NK-92 (cell line): Measurements from ENCODE around the gene SPTBN5.
"Not testable (repeated sequence)": the region's sequence is repeated elsewhere in the genome, so short reads cannot be mapped to it uniquely, and the experiment has no call there.

ENCODE experiments used
- DNase-seq: peaks from one replicate; lab custom pipeline; 2025; ENCODE audit not compliant: unreplicated experiment; lab: John Stamatoyannopoulos, UW

SPTBN5 gene

DNA sequence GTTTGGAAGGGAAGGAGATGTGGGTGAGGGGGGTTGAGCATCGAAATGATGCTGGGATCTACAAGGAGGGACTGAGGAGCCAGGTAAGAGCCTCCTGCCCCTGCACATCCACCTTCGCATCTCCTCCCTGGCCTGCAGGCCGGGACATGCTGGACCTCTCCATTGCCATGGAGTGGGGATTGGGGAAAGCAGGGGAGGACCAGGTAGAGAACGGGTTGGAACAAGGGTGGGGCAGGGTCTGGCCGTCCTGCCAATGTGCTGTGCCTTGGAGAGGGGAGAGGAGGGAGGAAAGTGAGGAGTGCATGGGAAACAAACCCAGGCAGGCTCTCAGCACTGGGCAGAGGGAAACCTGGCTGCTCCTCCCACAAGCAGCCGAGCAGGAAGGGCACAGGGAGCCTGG is 44.6 kb downstream of the SPTBN5 start:
- DNase-seq, result no peak

DNA sequence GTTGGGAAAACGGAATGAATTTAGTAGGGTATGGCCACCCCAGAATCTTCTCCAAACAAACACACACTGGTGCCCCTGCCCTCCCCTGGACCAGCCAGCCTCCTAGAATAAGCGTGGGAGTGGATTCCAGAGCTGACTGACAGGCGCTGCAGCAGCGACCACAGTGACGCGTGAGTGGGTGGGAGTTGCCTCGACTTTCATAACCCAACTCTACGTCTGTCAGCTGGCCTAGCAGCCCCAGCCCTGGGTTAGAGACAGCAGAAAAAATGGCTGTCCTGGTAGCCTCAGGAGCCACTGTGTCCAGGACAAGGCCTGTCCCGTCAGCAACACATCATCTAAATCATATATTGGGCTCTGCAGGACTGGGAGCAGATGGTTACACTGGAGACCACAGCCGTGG is 45.2 kb downstream of the SPTBN5 start:
- no peak for DNase-seq

DNA sequence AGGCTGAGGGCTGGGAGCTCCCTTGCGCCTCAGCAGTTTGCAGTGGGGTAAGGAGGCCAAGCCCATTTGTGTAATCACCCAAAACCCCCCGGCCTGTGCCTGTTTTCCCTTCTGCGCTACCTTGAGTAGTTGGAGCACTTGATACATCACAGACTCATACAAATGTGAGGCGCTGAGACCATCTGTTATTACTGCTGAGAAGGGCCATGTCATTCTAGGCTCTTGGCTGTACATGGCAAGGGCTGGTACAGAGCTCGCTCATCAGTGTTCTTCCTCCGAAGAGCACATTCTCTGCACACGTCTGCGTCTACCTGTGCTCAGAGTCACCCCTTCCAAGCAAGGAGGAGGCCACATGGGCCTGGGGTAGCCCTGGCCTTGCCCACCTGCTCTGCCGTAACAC is 45.9 kb downstream of the SPTBN5 start:
- DNase-seq, result no peak

DNA sequence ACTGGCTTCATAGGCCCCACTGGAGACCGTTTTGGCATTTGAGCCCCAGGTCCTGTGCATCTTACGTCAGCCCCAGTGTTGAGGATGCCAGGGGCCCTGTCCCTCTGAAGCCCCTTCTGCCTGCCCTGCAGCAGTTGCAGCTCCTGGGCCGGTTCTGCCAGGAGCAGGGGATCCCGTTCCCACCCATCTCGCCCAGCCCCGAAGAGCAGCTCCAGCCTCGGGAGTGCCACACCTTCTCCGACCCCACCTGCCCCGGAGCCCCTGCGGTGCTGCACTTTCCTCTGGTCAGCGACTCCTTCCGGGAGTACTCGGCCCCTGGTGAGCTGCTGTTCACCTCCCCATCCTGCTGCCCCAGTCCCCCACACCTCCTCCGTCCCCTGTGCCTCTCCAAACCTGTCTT is 46.6 kb downstream of the SPTBN5 start:
- no peak for DNase-seq

DNA sequence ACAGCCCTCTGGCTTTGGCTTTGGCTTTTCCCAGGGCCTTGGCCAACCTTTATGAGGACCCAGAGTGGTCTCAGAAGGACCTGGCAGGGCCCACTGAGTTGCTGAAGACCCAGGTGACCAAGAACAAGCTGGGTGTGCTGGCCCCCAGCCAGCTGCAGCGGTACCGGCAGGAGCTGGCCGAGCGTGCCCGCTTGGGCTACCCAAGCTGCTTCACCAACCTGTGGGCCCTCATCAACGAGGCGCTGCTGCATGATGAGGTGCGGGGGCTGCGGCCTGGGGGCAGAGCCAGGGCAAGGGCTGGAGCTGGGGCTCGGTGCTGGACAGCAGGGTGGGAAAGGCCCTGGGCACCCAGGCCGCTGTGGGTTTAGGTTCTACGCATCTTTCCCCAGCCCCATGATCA is 49.0 kb downstream of the SPTBN5 start:
- no peak for DNase-seq

DNA sequence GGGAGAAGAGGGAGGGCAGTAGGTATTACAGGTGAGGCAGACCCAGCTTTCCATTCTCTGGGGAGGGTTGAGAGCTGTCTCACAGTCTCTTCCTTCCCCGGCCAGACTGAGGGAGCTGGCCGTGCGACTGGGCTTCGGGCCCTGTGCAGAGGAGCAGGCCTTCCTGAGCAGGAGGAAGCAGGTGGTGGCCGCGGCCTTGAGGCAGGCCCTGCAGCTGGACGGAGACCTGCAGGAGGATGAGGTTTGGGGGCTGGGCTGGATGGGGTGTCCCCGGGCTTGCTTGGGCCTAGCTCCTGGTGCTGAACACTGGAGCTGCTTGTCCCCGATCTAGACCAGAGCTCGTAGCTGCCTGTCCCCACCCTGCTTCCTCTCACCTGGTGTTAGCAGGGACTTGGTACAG is 50.3 kb downstream of the SPTBN5 start:
- DNase-seq, result no peak

DNA sequence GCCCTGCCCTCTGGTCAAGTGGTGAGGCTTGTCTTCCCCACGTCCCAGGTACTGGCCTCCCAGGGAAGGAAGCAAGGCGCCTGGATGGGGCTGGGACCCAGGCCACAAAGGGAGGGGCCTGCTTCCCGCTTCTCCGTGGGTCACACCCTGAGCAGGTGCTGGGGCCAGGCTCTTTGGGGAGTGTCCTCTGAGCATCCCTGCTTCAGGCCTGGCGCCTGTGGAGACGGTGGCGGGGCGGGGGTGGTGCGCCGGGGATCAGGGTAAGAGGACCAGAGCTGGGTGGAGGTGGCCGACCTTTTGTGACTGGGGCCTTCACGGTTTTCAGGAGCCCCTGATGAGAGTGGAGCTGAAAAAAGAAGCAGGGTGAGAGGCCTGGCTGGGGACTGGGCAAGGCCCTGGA is 51.6 kb downstream of the SPTBN5 start:
- no peak for DNase-seq

DNA sequence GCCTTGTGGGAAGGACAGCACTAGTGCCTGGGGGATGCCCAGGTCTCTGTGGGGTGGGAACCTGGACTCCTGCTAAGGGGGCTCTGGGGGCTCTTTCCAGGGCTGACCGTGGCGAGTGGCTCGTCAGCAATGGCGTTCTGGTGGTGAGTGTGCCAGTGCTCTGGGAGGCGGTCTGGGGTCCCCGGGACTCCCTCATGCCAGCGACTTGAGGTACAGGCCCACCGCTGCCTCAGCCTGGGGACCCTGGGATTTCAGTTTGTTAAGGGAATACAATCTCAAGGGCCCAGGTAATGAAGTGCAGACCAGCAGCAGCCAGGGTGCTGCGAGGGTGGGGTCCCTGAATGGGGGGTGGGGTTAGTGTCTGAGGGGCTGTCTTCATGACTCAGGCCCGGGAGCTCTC is 52.7 kb downstream of the SPTBN5 start:
- DNase-seq, result no peak

DNA sequence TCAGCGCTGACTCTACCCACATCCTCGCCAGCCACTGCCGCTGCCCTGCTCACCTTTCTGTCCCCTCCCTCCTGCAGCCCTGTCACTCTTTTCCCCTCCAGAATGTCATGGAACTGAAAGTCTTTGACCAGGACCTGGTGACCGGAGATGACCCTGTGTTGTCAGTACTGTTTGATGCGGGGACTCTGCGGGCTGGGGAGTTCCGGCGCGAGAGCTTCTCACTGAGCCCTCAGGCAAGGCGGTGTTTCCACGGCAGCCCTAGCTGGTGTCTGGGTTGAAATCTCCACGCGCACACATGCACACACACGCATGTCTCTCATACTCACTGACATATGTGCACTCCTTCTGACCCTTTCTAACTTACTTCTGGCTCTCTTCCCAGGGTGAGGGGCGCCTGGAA is 53.2 kb downstream of the SPTBN5 start:
- no peak for DNase-seq

DNA sequence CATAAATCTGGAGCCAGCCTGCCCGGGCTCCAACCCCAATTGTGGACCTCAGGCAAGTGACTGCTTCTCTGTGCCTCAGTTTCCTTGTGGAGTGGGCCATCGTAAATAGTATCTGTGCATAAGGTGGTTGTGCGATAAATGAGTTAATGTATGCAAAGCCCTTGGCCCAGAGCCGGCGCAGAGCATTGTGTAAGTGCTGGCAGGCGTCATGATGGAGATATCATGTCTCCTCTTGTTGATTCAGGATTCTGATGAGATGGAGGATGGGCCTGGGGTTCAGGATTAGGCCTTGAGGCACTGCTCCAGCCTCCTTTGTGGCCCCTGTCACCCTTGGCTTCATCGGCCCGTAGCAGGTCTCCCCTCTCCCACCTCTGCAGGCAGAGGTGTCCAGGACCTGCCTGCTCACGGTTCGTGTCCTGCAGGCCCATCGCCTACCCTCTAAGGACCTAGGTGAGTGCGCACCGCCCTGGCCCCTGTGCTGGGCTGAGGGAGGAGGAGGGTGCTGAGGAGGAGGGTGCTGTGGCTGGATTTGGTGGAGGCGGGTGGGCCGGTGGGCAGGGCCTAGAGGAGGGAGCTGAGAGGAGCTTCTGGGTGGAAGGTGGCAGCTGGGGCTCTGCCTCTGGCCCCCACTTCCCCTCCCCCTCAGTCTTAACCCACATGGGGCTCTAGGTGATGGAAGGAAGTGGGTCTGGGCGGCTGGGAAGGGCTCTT is 53.9 kb downstream of the SPTBN5 start:
- no peak for DNase-seq

DNA sequence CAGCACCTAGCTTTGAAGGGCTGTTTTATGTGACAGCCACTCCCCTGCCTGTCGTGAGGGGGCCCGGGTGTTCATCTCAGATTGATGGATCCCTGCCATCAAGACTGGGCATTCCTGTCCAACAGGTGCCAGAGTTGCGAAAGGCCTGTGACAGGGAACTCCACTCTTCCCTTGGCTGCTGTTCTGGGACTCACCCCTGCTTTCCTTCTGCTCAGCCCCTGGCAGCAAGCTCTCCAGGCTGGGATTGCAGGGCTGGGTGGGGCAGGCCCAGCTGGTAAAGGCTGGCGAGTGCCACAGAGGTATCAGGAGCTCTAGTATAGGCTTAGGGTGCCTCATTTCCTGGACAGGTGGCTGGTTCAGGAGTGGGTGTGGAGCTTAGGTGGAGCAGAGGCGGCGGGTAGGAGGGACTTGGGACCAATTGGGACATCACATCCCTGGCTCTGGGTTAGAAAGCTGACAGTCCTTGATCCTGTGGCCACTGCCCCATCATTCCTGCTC is 55.4 kb downstream of the SPTBN5 start, which contains the start of gene PLA2G4B:
PLA2G4B (plus strand) TSS at position 448 of the 498 bp plus-strand sequence. CDS start 67 bp downstream, outside the sequence.
- no peak for DNase-seq

DNA sequence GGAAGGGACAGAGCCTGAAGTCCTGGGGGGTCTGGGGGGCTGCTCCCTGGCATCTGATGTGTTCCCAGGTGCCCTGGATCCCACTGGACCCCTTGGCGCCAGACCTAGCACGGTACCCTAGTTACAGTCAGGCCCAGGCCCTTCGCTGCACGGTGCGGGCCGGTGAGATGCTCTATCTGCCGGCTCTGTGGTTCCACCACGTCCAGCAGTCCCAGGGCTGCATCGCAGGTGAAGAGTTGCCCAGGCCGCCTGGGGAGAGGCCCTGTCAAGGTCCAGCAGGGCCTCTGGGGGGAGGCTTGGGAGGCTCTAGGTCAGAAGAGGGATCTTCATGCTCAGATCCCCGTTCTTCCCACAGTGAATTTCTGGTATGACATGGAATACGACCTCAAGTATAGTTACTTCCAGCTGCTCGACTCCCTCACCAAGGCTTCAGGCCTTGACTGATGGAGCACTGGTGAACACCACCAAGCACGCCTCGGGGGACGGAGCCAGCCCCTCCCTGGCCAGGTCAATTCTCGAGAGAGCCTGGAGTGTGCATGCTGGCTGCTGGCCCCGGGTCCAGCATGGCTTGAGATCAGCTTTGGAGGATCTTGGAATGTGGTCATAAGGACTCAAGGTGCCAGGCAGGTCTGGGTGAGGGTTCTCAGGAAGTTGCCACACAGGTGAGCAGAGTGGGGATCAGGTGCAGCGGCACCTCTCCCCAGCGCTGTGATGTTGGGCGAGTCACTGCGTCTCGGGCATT is 57.0 kb downstream of the SPTBN5 start:
- no peak for DNase-seq

DNA sequence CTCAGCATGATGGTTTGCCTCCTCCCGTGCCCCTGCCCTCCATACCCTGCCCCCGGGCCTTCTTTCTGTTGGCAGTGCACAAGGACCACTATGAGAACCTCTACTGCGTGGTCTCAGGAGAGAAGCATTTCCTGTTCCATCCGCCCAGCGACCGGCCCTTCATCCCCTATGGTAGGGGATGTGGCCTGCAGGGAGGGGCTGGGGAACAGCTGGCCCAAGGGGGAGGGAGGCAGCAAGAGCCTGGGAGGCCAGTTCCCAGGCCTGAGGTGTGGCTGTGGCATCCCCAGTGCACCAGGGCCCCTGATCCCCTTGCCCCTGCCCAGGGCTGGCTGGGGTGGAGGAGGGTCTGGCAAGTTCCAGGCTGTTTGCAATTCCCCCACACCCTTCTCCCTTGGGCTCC is 57.8 kb downstream of the SPTBN5 start:
- DNase-seq, result no peak

DNA sequence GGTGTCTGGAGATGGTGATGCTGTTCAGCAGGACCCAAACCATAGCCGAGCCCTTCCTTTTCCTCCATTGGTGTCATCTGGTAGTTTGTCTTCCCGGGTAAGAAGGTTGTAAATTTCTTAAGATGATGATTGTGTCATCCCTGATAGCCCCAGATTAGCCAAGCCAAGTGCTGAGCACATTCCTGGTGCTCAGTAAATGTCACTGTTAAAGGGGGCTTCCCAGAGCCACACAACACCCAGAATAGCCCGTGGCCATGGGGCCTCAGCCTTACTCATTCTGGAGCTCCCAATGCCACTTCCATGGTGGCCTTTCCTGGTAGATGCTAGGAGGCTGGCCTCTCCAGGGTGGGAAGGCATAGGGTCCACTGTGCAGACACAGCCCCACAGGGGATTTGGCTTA is 59.8 kb downstream of the SPTBN5 start:
- no peak for DNase-seq

DNA sequence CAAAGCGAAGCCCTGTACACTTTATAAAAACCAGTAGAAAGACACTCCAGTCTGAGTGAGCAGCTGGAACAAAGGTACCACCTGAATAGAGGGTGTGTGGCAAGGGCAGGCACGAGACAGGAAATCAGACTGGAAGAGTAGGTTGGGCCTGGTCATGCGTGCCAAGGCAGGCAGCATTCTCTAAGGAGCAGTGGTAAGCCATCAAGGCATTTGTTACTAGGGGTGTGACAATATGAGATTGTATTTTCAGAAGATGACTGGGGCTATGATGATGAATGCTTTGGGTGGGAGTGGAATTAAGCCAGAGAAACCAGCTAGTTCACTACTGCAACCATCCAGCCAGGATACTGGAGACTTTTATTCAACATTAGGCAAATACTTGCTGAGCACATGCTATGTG is 61.0 kb downstream of the SPTBN5 start:
- DNase-seq, result no peak

DNA sequence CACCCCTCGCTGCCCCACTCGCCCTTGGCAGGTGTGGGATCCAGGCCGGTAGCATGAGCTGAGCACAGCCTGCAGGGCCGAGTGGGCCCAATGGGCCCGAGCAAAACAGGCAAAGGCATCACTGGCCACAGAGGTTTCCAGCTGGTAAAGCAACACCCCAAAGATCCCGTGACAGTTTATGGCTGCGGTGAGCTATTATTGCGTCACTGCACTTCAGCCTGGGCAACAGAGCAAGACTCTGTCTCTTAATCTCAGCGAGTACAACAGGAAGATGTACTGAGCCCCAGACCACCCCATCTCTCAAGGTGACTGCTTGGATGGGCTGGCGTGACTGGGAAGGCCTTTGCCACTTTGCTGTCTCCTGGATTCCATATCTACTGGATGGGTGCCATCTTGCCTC is 61.6 kb downstream of the SPTBN5 start:
- no peak for DNase-seq

DNA sequence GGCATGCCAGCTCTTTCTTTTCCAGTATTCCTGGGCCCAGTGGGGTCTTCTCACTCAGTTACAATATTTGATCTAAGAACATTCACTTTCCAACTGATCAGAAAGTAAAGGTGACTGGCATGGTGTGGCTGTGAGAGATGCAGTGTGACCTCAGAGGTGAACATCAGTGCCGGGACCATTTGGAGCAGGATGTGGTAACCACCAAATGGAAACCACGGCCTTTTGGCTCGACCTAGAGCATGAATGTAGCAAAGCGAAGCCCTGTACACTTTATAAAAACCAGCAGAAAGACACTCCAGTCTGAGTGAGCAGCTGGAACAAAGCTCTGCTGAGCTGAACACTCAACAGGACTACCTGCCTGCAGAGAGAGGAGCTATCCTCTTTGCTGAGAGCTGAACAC is 62.6 kb downstream of the SPTBN5 start:
- not testable (repeated sequence) for DNase-seq

DNA sequence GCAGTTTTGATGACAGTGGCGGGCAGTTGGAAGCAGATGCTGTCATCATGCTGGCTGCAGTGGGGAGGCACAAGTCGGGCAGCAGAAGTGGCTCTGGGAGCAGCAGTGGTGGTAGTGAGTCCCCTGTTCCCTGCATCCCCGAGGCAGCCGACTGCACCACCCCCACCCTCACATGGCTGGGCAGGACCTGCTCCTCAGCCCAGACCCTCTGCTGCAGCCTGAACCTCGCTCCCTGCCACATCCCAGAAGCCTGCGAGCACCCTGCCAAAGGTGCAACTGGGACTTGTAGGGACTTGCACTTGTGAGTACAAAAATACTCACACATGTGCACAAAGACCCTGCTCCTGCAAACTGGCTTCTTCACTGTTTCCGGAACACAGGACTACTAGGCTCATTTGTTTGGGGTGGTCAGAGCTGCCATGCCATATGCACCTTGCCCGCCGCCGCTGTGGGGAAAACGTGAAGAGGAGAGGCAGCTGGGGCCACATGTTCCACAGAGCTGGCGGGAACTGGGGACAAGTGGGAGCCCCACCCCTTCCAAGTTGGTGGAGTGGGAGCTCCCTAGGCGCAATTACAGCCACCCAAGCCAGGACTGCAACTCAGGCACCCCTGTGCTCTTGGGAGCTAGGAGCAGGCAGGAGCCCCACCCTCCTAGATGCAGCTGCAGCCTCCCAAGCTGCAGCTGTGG is 63.8 kb downstream of the SPTBN5 start:
- no peak for DNase-seq

DNA sequence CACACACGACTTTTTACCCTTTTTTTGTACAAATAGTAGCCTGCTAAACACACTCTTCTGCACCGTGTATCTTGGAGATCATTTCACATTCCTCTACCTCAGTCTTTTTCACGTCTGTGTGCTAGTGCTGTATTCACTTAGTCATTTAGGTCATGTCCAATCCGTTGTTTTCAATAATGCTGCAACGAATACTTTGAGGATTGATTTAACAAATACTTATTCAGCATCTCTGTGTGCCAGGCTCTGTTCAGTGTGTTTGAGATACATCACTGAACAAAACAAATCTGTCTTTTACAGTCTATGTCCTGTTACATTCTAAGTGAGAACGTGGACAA is 65.1 kb downstream of the SPTBN5 start:
- no peak for DNase-seq

DNA sequence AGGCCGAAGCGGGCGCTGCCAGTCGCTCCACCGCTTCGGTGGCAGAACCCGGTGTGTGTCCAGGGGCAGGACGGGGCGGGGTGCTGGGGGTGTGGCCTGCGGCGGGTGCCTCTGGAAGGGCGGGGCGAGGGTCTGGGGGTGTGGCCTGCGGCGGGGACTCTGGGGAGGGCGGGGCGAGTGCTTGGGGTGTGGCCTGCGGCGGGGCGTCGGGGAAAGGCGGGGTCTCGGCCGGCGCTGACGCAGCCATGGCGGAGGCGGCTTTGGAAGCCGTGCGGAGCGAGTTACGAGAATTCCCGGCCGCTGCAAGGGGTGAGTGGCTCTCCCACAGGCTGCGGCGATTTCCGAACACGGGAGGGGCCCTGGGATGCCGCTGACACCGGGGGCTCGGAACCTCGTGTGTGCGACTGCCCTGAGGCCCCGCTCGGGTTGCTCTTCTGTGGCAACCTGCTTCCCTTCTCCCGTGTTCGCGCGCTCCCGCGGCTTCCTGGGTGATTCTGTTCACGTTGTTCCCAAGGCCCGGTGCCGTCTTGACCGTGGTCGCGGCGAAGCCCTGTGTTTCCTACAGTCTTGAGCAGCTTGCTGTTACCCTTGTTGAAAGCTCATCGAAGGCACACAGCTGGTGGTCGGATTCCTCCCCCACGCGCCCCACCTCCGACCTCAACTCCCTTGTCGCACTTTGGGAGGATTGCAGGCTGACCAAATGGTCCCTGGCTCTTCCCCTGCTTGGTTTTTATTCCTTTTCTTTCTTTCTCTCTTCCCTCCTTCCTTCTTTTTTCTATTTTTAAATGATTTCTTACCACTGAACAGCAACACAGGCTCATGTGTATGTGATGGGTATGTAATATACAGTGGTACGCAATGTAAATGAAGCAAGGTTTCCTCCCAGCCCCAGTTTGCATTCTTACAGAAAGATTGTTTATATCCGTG is 65.7 kb downstream of the SPTBN5 start, which contains the start of gene JMJD7:
JMJD7 (plus strand) TSS at position 213 of the 927 bp plus-strand sequence; CDS start at position 246, 33 bp downstream.
- DNase-seq, result peak; percentile 70
